H9 (cell line): ENCODE data around the gene WNT2. TPM values are rescaled to one million over a fixed set of nuclear protein-coding genes. Genes with fewer than 3 reads are reported as not detected.

Source experiments
- DNase-seq: peaks from one replicate; pipeline ENCODE4 v3.0.0-alpha.2; 2017
- H2AFZ ChIP-seq: one replicate; pipeline ENCODE4 v1.6.1; 2013; ENCODE audit warnings: mild to moderate bottlenecking, low read length, control low read depth, moderate library complexity
- H2AK5ac ChIP-seq: 2 replicates; pipeline ENCODE4 v1.6.1; 2013; ENCODE audit warnings: low read length, control low read depth, mixed read lengths; ENCODE audit not compliant: insufficient read length
- H2BK120ac ChIP-seq: one replicate; pipeline ENCODE4 v1.6.1; 2013; ENCODE audit warnings: low read depth, mild to moderate bottlenecking, low read length, control low read depth, inconsistent platforms; ENCODE audit not compliant: poor library complexity, severe bottlenecking
- H2BK12ac ChIP-seq: 2 replicates; pipeline ENCODE4 v1.6.1; 2013; ENCODE audit warnings: low read length, control low read depth, mixed read lengths, low read depth; ENCODE audit not compliant: insufficient read length
- H2BK15ac ChIP-seq: 2 replicates; pipeline ENCODE4 v1.6.1; 2013; ENCODE audit warnings: low read depth, low read length, control low read depth
- H2BK20ac ChIP-seq: one replicate; pipeline ENCODE4 v1.6.1; 2013; ENCODE audit warnings: low read depth, mild to moderate bottlenecking, low read length, control low read depth, inconsistent platforms; ENCODE audit not compliant: poor library complexity, severe bottlenecking
- H2BK5ac ChIP-seq: 2 replicates; pipeline ENCODE4 v1.6.1; 2013; ENCODE audit warnings: low read length, control low read depth, mixed read lengths; ENCODE audit not compliant: insufficient read length
- H3K14ac ChIP-seq: 2 replicates; pipeline ENCODE4 v1.6.1; 2013; ENCODE audit warnings: low read length, control low read depth; ENCODE audit not compliant: insufficient read depth
- H3K18ac ChIP-seq: 2 replicates; pipeline ENCODE4 v1.6.1; 2013; ENCODE audit warnings: low read depth, mild to moderate bottlenecking, mixed read lengths, low read length, control low read depth; ENCODE audit not compliant: insufficient read length
- H3K23ac ChIP-seq: 2 replicates; pipeline ENCODE4 v1.6.1; 2013; ENCODE audit warnings: low read length, control low read depth, mixed read lengths, low read depth; ENCODE audit not compliant: insufficient read length
- H3K23me2 ChIP-seq: 2 replicates; pipeline ENCODE4 v1.6.1; 2013; ENCODE audit warnings: low read depth, mild to moderate bottlenecking, mixed read lengths, low read length, control low read depth; ENCODE audit not compliant: insufficient read length, poor library complexity, severe bottlenecking
- H3K27ac ChIP-seq: 2 replicates; pipeline ENCODE4 v1.5.1; 2013; ENCODE audit warnings: low read length, control low read depth, mixed read lengths, low read depth; ENCODE audit not compliant: insufficient read length
- H3K27me3 ChIP-seq: 2 replicates; pipeline ENCODE4 v1.6.1; 2013; ENCODE audit warnings: low read length, control low read depth, inconsistent platforms; ENCODE audit not compliant: insufficient read depth
- H3K4ac ChIP-seq: 2 replicates; pipeline ENCODE4 v1.6.1; 2013; ENCODE audit warnings: low read depth, mild to moderate bottlenecking, control low read depth, inconsistent platforms, low read length, moderate library complexity
- H3K4me1 ChIP-seq: 2 replicates; pipeline ENCODE4 v1.6.1; 2013; ENCODE audit warnings: low read length, control low read depth, inconsistent platforms; ENCODE audit not compliant: insufficient read depth
- H3K4me2 ChIP-seq: 2 replicates; pipeline ENCODE4 v1.6.1; 2013; ENCODE audit warnings: low read length, control low read depth, mixed read lengths; ENCODE audit not compliant: insufficient read length, insufficient read depth
- H3K56ac ChIP-seq: 2 replicates; pipeline ENCODE4 v1.6.1; 2013; ENCODE audit warnings: low read depth, mild to moderate bottlenecking, mixed read lengths, low read length, control low read depth; ENCODE audit not compliant: insufficient read length
- H3K79me1 ChIP-seq: 2 replicates; pipeline ENCODE4 v1.6.1; 2013; ENCODE audit warnings: low read depth, mild to moderate bottlenecking, moderate library complexity, low read length, control low read depth, inconsistent platforms; ENCODE audit not compliant: insufficient read depth, poor library complexity, severe bottlenecking
- H3K79me2 ChIP-seq: 2 replicates; pipeline ENCODE4 v1.6.1; 2013; ENCODE audit warnings: low read length, control low read depth, inconsistent platforms; ENCODE audit not compliant: insufficient read depth
- H3K9ac ChIP-seq: 2 replicates; pipeline ENCODE4 v1.6.1; 2013; ENCODE audit warnings: low read length, control low read depth, mixed read lengths; ENCODE audit not compliant: insufficient read length; ENCODE audit errors: extremely low read depth
- H3K9me3 ChIP-seq: one replicate; pipeline ENCODE4 v1.6.1; 2013; ENCODE audit warnings: low read depth, low read length, inconsistent platforms; ENCODE audit not compliant: control insufficient read depth
- H3T11ph ChIP-seq: one replicate; pipeline ENCODE4 v1.6.1; 2013; ENCODE audit warnings: mild to moderate bottlenecking, low read length, control low read depth, inconsistent platforms
- H4K20me1 ChIP-seq: one replicate; pipeline ENCODE4 v1.6.1; 2013; ENCODE audit not compliant: control insufficient read depth, insufficient read length, insufficient read depth
- H4K5ac ChIP-seq: 2 replicates; pipeline ENCODE4 v1.6.1; 2013; ENCODE audit warnings: low read depth, mild to moderate bottlenecking, mixed read lengths, low read length, control low read depth; ENCODE audit not compliant: insufficient read length
- H4K8ac ChIP-seq: replicated peaks from 2 replicates; pipeline ENCODE4 v1.6.1; 2013; ENCODE audit warnings: low read length, control low read depth, mixed read lengths, low read depth; ENCODE audit not compliant: insufficient read length
- H4K91ac ChIP-seq: 2 replicates; pipeline ENCODE4 v1.6.1; 2013; ENCODE audit warnings: low read depth, mild to moderate bottlenecking, moderate library complexity, mixed read lengths, low read length, control low read depth; ENCODE audit not compliant: insufficient read length
- H3K27ac Mint-ChIP-seq, 3 experiments: 2 replicates in 2 of 3; 3 replicates in 1 of 3; pipeline ENCODE4 v1.8.0; 2020 to 2021; ENCODE audit warnings: mixed read lengths in 3 of 3, mild to moderate bottlenecking in 1 of 3, moderate library complexity in 1 of 3
- H3K27me3 Mint-ChIP-seq: 2 replicates; pipeline ENCODE4 v1.8.0; 2021; ENCODE audit warnings: low read depth, mild to moderate bottlenecking, moderate library complexity, mixed read lengths
- H3K36me3 Mint-ChIP-seq, 3 experiments: 2 replicates in 2 of 3; 3 replicates in 1 of 3; pipeline ENCODE4 v1.8.0; 2020 to 2021; ENCODE audit warnings: low read depth in 3 of 3, mixed read lengths in 3 of 3; ENCODE audit not compliant: insufficient read depth in 1 of 3
- H3K4me1 Mint-ChIP-seq, 2 experiments: 2 replicates each; pipeline ENCODE4 v1.8.0; 2020; ENCODE audit warnings: mixed read lengths in 2 of 2
- H3K4me3 Mint-ChIP-seq, 2 experiments: 2 replicates in 1 of 2; 3 replicates in 1 of 2; pipeline ENCODE4 v1.8.0; 2020 to 2021; ENCODE audit warnings: mild to moderate bottlenecking in 2 of 2, mixed read lengths in 2 of 2, moderate library complexity in 1 of 2
- H3K9me3 Mint-ChIP-seq, 2 experiments: 2 replicates in 1 of 2; 3 replicates in 1 of 2; pipeline ENCODE4 v1.8.0; 2020; ENCODE audit warnings: mild to moderate bottlenecking in 2 of 2, mixed read lengths in 2 of 2, moderate library complexity in 1 of 2
- WGBS: extraction: QIAGEN DNeasy Blood & Tissue Kit; methylation state at CpG from one replicate; pipeline ENCODE4 v1.1.7; 2013; ENCODE audit warnings: missing lambda C conversion rate, low lambda C conversion rate, mixed read lengths; ENCODE audit not compliant: insufficient read length; ENCODE audit errors: extremely low coverage; 5-methylcytosine and 5-hydroxymethylcytosine counted together
- total RNA-seq: library from RNA; stranded (reverse); gene quantifications from 2 replicates; pipeline ENCODE4 v1.2.1, GENCODE V29; 2021
- TF ChIP-seq, protein P1 (sequence below): fragments of 200-600 bp; sonication (generic); conservative IDR thresholded peaks from 3 replicates; pipeline ENCODE4 v1.8.0; 2021; ENCODE audit warnings: antibody characterized with exemption, mild to moderate bottlenecking

Gene WNT2
- total RNA-seq, 1 experiment from 2014 or later, result not detected

DNA sequence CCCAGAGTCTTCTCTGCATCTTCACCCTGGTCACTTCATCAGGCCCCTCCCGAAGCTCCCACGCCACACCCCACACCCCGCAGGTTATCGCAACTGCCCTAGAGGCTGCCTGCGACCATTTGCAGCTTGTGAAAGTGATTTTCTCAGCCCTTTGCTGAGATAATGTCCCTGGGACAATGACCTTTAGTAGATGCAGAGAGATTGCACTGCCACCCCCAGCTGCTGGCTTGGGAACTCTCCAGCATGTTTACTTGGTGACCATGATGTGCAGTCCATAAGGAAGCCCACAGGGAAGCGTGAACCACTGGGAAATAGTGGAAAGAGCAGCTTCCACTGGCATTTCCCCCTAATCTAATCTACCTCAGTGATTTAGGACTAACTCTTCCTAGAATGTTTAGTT is 97.3 kb downstream of the WNT2 start:
- no peak overlapping the region for H2AK5ac ChIP-seq
- no peaks in the 10 kb centered on the region for H3K79me2 ChIP-seq
- no peak overlapping the region for H2BK12ac ChIP-seq
- Mint-ChIP-seq H3K4me1 (peaks cover 6 to 9% of the 10 kb centered on the region in 2 experiments), H3K9me3 (no peaks in the 10 kb centered on the region), H3K36me3 (peaks cover 0 to 4% (median 0%) of the 10 kb centered on the region in 3 experiments; a peak in 2 of 7 replicates), H3K27ac (no peak overlapping the region), H3K27me3 (no peaks in the 10 kb centered on the region), H3K4me3 (no peak overlapping the region)
- TF ChIP-seq, protein P1, sequence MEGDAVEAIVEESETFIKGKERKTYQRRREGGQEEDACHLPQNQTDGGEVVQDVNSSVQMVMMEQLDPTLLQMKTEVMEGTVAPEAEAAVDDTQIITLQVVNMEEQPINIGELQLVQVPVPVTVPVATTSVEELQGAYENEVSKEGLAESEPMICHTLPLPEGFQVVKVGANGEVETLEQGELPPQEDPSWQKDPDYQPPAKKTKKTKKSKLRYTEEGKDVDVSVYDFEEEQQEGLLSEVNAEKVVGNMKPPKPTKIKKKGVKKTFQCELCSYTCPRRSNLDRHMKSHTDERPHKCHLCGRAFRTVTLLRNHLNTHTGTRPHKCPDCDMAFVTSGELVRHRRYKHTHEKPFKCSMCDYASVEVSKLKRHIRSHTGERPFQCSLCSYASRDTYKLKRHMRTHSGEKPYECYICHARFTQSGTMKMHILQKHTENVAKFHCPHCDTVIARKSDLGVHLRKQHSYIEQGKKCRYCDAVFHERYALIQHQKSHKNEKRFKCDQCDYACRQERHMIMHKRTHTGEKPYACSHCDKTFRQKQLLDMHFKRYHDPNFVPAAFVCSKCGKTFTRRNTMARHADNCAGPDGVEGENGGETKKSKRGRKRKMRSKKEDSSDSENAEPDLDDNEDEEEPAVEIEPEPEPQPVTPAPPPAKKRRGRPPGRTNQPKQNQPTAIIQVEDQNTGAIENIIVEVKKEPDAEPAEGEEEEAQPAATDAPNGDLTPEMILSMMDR, result no peak
- H3K56ac ChIP-seq, result no peak overlapping the region
- H2BK5ac ChIP-seq, result no peak overlapping the region
- no peak for DNase-seq
- no peaks in the 10 kb centered on the region for H3K4me1 ChIP-seq
- H3K9me3 ChIP-seq, result no peaks in the 10 kb centered on the region
- no peak overlapping the region for H4K91ac ChIP-seq
- H3T11ph ChIP-seq, result no peak overlapping the region
- no peaks in the 10 kb centered on the region for H3K79me1 ChIP-seq
- no peaks in the 10 kb centered on the region for H3K23me2 ChIP-seq
- H3K9ac ChIP-seq, result no peak overlapping the region
- no peaks in the 10 kb centered on the region for H4K20me1 ChIP-seq
- H2BK120ac ChIP-seq, result no peak overlapping the region
- H3K14ac ChIP-seq, result no peak overlapping the region
- no peak overlapping the region for H2BK15ac ChIP-seq
- no peak overlapping the region for H3K18ac ChIP-seq
- no peak overlapping the region for H2BK20ac ChIP-seq
- H3K23ac ChIP-seq, result no peak overlapping the region
- WGBS, result no CpG with 5 or more reads among the region's 6 CpGs
- no peak overlapping the region for H4K5ac ChIP-seq
- no peak overlapping the region for H3K27ac ChIP-seq
- H3K4ac ChIP-seq, result no peak overlapping the region
- no peaks in the 10 kb centered on the region for H3K27me3 ChIP-seq
- no peak overlapping the region for H2AFZ ChIP-seq
- no peak overlapping the region for H4K8ac ChIP-seq
- H3K4me2 ChIP-seq, result no peak overlapping the region

Other genes starting within 250 kb of the WNT2 start
- gene ASZ1, start 104.4 kb upstream of the WNT2 start, total RNA-seq, result not detected in 2 replicates
- 1.1 and 1.2 TPM in 2 replicates for gene CFTR, start 157.0 kb upstream of the WNT2 start, total RNA-seq